ENCODE measurements around the gene ZNF70. TPM values are rescaled to one million over a fixed set of nuclear protein-coding genes. Genes with fewer than 3 reads are reported as not detected.

Gene ZNF70
- total and polyA plus RNA-seq, 2 of the 4 experiments (the other 2 are of a cell fraction): 2.3 to 4.3 TPM

GRCh38 chr22:23754220-23754919 lies 3.5 kb upstream of the ZNF70 start, which contains the start of gene VPREB3:
TSS of gene VPREB3 (minus strand) at chr22:23754425. CDS start at chr22:23754363, 62 bp downstream.
- no peak within 1 kb of the TSS for H4K8ac ChIP-seq (ENCODE audit: low read depth in 2 of 2, low read length in 2 of 2)

More at GRCh38 chr22:23754220-23754919, 3.5 kb upstream of the ZNF70 start, which contains the start of gene VPREB3:
- no TSS peak for BruUV-seq (replicated peaks)
- Histone ChIP-seq H3K27me3 (ENCODE audit: control insufficient read depth, insufficient read depth, low read length) (0 out of 2 replicates have a peak, but pooled peaks cover 1% of the 10 kb centered on the region), H3K4me2 (ENCODE audit: low read depth, low read length) (no peak within 1 kb of the TSS), H3K14ac (replicated peaks; ENCODE audit: low read depth, low read length) (no peak within 1 kb of the TSS), H2BK15ac (ENCODE audit: low read depth, low read length) (no peak within 1 kb of the TSS), H3K4me1 (ENCODE audit: control insufficient read depth, insufficient read depth, low read length) (peaks cover 4% of the 10 kb centered on the region), H2AK5ac (ENCODE audit: low read depth, low read length) (no peak within 1 kb of the TSS), H2BK120ac (ENCODE audit: low read depth, low read length) (no peak within 1 kb of the TSS), H3K9ac (ENCODE audit: low read depth, low read length) (no peak within 1 kb of the TSS), H2AK9ac (replicated peaks; ENCODE audit: low read depth, low read length, poor library complexity) (peak within 1 kb of the TSS; percentile 24), H3K4ac (ENCODE audit: low read depth, low read length) (no peak within 1 kb of the TSS), H3K27ac (ENCODE audit: insufficient read depth, low read length) (no peak within 1 kb of the TSS), H3K79me1 (ENCODE audit: low read depth in 1 of 2, low read length in 2 of 2) (peaks cover 8 to 14% of the 10 kb centered on the region in 2 experiments; a peak in 3 of 4 replicates), H3K9me3 (ENCODE audit: control insufficient read depth, insufficient read depth, low read length) (no peaks in the 10 kb centered on the region), H2BK5ac (ENCODE audit: low read depth, low read length, poor library complexity, severe bottlenecking) (no peak within 1 kb of the TSS), H3K4me3 (ENCODE audit: insufficient read depth, low read depth, low read length) (no peak within 1 kb of the TSS), H4K5ac (ENCODE audit: low read depth, low read length) (no peak within 1 kb of the TSS), H3K18ac (ENCODE audit: low read depth, low read length) (no peak within 1 kb of the TSS), H3K23ac (ENCODE audit: low read depth, low read length) (no peak within 1 kb of the TSS), H2AFZ (replicated peaks; ENCODE audit: low read length, poor library complexity) (no peak within 1 kb of the TSS), H3K56ac (ENCODE audit: extremely low read depth, insufficient read depth, low read length) (no peak within 1 kb of the TSS), H3K36me3 (ENCODE audit: control insufficient read depth, insufficient read depth, low read length) (no peaks in the 10 kb centered on the region), H2BK20ac (ENCODE audit: low read depth, low read length) (no peak within 1 kb of the TSS), H4K20me1 (ENCODE audit: insufficient read depth, low read length) (no peaks in the 10 kb centered on the region), H3K9me1 (ENCODE audit: insufficient read depth, low read length) (peaks cover 5% of the 10 kb centered on the region), H4K91ac (ENCODE audit: insufficient read depth, low read depth, low read length) (no peak within 1 kb of the TSS)
- DNase-seq (no peak), ATAC-seq (ENCODE audit: low read depth) (no peak)
- in situ Hi-C loops (cut with MboI; ENCODE audit: low sequenced_read_pairs): no loop called here
- ChIA-PET CTCF (interaction anchor here (0.7 kb wide), 1 partner anchor 1916 kb away, joined by 3 read pairs; no protein-coding TSS in a partner anchor), POLR2A (ENCODE audit: unreplicated experiment) (no interaction called here)
- TF ChIP-seq USF2 (IDR thresholded peaks at IDR 0.05; ENCODE audit: low read depth, low read length) (no peak), RAD21 (IDR thresholded peaks at IDR 0.05; ENCODE audit: low read length) (no peak)
- dilution Hi-C loops (cut with HindIII; ENCODE audit: low sequenced_read_pairs, unreplicated experiment): no loop called here
- 92% methylated on average over 2 of the region's 14 CpGs; no CpG with 5 or more reads in 1 of the 2 experiments for WGBS, 2 experiments (ENCODE audit: extremely low coverage in 2 of 2, insufficient read length in 1 of 2)
- intact Hi-C loops (cut with micrococcal nuclease): no loop called here

All from IMR-90 (cell line).